CD4-positive, alpha-beta T cell treated with Interleukin-17A for 1 hour (primary cell): ENCODE data around the gene NBPF11.
"Not testable (repeated sequence)": the region's sequence is repeated elsewhere in the genome, so short reads cannot be mapped to it uniquely, and the experiment has no call there.

Experiments used
- DNase-seq: peaks from one replicate; pipeline ENCODE4 v3.0.0-alpha.2; 2020

Gene NBPF11, protein sequence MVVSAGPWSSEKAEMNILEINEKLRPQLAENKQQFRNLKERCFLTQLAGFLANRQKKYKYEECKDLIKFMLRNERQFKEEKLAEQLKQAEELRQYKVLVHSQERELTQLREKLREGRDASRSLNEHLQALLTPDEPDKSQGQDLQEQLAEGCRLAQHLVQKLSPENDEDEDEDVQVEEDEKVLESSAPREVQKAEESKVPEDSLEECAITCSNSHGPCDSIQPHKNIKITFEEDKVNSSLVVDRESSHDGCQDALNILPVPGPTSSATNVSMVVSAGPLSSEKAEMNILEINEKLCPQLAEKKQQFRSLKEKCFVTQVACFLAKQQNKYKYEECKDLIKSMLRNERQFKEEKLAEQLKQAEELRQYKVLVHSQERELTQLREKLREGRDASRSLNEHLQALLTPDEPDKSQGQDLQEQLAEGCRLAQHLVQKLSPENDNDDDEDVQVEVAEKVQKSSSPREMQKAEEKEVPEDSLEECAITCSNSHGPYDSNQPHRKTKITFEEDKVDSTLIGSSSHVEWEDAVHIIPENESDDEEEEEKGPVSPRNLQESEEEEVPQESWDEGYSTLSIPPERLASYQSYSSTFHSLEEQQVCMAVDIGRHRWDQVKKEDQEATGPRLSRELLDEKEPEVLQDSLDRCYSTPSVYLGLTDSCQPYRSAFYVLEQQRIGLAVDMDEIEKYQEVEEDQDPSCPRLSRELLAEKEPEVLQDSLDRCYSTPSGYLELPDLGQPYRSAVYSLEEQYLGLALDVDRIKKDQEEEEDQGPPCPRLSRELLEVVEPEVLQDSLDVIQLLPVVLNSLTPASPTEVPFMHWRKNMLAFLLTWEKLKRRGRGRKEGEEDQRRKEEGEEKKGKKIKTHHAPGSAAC

DNA sequence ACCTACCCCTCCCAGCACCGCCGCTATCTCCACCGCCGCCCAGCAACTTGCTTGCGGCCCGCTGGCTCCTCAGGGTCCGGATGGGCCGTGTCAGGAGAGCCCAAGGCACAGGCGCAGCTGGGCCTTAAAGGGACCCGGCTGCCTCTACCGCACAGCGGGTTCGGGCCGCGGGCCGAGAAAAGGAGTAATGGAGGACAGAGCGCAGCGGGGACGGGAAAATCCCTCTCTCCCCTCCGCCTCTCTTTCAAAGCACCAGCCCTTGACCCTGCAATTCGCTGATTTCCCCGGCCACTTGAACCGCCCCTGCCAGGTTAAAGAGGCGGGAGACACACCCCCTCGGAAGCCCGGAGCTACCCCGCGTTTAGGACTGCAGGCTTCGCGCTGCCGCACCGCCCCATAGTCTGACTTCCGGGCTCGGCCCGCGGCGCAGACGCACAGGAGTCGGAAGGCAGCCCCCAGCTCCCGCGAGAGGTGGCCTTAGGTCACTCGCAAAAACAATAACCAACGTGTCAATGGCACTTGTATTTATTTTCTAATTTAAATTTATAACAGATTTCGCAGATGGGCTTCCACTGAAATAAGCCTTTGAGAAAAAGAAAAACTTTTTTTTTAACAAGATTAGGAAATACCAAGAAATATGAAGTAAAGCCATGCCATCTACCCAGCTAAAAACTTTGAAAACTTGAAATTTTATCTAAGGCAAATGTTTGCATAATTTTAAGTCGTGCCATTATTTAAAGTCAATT lies at the start of gene NBPF11:
TSS of gene NBPF11 (minus strand) at position 371 of the 746 bp plus-strand sequence. CDS start 25,278 bp downstream, outside the sequence.
- DNase-seq = peak; percentile 86

DNA sequence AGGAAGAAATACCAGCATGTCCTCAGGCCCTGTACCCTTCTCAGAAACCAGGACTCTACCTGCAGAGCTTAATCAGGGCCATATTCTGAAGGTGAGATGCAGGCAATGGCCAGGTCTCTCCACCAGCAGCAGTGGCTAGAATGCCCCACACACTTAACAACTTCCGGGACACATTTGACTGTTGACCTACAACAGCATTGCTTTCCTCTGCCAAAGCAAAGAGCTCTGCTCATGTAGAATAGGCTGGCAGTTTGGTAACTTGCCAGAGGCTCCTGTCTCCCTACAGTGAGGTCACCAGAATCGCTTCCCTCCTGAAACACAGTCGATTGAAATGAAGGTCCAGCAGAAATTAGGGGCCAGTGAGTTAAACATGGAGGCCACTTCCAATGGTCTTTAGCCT lies 45.3 kb upstream of the NBPF11 start:
- DNase-seq = not testable (repeated sequence)

DNA sequence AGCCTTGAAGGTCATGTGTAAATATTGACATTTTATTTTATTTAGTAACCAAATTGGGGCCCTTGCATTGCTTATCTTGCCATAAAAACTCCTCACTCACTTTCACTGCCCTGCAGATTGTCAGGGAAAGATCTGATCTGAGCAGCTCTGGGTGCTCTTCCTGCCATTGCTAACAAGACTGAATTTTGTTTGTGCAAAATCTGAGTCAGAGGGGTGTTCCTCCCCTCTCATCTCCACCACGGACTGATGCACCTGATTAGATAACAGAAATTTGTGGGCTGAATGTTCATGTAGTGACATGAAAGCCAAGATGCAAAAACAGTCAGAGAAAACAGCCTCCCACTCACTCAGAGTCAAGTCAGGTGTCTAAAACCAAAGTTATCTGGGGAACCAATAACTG lies 44.9 kb upstream of the NBPF11 start:
- not testable (repeated sequence) for DNase-seq

DNA sequence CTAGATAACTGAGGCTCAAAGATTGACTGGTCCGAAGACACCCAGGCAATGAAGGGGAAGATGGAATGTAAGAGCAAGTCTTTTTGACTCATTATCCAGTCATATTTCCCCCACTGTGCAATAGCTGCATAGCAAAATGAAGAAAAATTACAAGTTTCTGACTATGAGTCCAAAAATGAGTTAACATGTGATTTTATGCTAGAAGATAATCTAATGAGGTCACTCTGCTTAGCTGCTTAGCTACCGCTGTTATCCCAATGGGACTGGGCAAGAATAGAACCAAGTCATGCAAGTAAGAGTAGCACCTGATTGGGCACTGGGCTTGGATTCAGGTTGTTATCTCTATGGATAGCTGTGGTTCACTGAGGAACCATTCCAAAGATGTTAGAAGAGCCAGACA lies 43.0 kb upstream of the NBPF11 start:
- DNase-seq = not testable (repeated sequence)

DNA sequence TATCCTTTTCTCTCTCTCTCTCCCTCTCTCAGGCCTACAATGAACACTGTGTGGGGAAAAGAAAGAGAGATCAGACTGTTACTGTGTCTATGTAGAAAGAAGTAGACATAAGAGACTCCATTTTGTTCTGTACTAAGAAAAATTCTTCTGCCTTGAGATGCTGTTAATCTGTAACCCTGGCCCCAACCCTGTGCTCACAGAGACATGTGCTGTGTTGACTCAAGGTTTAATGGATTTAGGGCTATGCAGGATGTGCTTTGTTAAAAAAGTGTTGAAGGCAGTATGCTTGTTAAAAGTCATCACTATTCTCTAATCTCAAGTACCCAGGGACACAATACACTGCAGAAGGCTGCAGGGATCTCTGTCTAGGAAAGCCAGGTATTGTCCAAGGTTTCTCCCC lies 36.7 kb upstream of the NBPF11 start:
- DNase-seq = not testable (repeated sequence)

DNA sequence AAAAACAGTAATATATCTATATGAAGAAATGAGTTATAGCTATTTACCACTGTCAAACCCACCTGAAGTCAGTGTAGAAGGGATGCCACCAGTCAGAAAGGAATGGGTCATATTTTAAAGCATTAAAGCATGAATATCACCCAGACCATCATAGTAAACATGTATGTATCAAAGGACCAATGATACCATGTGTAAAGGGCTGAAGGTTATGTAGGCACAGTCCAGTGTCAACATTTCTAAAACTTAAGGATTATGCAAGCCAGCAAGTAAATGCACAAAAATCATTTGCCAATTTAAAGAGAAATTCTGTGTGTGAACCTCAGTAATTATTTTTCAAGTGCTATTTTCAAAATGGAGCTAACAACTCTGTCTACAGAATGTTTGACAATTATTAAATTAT lies 26.6 kb upstream of the NBPF11 start:
- DNase-seq = not testable (repeated sequence)

DNA sequence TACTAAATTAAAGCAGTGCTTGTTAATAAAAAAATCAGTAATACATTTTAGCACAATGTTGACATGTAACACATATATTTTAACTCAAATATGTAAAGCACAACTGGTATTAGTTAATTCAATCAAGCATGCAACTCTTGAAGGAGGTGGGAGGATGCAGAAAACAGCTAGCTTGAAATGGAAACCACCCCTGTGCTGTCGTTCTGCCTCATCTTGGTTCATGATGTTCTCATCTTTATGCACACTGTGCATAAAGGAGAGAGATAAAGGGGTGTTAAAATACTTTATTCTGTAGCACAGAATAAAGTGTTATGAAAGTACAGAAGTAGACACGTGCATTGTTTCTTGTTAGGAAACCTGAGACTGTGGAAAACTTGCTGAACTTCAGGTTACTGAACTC lies 23.3 kb upstream of the NBPF11 start:
- not testable (repeated sequence) for DNase-seq

DNA sequence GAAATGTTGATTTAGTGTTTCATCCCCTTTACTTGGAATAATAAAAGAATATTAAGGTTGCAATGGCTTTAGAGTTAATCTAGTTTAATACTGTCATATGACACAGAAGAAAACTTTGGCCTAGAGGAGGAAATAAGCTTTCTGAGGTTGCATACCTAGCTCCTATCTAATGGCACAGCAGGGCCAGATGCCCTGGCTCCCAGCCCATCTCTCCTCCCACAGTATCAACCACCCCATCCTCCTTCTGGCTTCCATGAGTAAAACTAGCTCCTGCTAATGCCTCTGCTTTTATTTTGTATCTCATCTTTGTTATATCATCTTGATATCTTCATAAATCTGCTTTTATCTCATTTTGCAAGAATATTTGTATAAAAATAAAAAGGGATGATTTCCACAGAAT lies 19.9 kb upstream of the NBPF11 start:
- DNase-seq = not testable (repeated sequence)

DNA sequence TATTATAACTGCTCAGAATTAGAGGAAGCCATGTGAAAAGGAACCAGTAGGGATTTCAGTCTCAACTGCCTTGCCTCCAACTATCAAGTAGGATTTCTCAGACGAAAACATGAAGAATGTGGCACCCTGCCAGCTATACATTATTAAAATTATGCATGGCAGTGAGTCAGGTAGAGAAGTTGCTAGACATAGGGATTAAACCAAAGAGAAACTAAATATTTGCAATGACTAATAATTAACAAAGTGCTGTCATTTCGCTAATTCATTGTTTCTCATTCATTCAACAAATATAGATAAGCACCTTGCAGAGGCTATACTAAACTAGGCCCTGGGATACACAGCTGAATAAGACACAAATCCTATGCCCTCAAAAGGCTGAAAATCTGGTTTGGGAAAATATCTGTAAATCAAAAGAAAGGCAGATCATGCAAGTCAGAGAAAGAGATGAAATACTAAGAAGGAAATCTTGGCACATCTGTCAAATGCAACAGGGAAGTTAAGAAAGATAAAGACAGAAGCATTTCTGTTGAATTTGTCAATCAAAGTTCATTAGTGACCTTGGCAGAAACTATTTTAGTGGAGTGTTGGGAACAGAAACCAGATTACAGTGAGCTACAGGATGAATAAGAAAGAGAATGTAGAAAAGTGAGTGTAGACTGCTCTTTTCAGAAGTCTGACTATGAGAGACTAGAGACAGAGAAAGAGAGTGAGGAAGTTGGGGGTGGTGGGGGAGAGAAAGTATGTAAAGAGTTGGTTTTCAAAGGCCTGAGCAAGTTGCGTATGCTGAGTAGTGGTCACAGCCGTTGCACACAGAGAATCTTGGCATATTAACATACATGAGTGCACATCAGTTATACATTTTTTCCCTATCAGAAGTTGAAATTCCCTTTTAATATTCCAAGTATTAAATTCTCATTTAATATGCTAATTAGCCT lies 14.7 kb upstream of the NBPF11 start:
- DNase-seq = no peak

DNA sequence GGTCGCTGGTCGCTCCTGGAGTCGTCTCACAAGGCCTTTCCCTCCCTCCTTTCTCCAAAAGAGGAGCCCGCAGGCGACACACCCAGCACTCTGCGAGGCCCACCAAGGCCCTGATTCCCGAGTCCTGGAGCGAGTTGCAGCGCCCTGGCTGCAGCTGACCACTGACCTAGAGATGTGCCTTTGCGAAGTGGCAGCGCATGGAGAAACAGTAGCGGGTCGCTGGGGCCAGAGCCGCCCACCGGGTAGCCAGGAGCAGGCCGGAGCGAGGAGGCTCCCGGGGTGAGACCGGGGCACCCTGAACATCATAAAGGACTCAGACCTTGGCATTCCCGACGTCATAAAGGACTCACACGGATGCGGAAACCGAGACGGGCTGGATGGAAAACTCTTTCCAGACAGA lies 10.3 kb upstream of the NBPF11 start:
- no peak for DNase-seq

DNA sequence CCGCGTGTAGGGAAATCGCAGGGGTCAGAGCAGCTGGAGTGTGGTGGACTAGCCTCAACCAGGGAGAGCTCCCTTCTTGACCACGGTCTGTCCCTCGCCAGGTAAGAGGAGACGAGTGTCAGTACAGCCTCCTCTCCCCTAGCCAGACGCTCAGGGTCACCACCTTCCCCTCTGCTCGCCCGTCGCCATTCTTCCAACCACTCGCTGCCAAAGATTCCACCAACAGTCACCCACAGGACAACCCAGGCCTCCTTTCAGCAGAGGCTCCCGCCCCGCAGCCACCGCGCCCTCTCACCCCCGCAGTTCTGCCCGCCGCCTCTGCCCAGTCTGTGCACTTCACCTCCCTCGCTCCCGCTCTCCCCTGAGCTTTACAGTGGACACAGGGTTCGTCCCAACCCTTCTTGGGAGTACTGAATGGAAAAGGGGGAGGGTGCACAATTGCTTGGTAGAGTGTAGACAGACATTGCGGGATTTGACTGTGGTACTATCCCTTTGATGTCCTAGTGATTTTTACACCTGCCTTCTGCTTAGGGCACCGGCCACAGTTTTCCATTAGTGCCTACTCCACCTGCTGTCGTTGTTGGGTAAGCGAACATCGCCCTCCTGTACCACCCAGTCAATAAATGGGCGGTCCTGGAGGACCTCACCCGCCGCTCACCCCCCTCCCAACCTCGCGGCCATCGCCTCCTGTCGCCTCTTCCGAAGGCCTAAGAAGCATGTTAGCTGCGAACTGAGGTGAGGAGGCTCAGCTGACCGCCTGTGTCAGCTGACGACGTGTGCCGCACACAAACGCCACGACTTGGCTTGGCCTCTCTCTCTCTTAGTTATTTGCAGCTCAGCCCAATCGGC lies 9.2 kb upstream of the NBPF11 start:
- DNase-seq = no peak

DNA sequence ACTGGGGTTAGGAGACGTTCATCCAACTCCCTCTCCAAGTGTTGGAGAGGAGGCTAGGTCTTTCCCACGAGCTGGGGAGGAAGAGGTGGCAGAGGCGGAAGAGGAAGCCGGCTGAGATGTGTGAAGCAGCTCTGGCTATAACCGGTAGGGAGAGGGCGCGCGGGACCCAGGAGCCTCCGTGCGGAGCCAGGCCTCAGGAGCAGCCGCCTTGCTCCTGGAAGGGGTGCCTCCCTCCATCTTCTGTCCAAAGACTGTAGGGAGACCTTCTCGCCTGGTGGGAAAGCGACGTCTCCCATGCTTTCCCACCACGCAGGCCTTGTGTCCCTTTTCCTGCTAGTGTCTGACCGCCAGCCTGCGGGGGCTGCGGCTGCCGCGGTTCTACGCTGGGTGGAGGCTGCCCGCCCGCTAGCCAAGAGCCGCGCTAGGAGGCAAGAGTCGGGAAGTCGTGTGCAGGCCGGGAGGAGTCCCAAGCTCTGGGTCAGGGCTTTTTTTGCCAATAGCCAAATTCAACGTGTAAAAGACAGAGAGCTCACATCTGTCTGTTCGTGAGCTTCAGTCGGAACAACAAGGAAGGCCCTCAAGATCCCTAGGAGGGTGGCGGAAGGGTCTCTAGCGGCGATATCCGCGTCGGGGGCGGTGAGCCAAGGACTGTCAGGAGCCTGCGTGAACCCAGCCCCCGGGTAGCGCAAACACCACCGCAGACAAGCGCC lies 8.4 kb upstream of the NBPF11 start:
- DNase-seq = no peak

DNA sequence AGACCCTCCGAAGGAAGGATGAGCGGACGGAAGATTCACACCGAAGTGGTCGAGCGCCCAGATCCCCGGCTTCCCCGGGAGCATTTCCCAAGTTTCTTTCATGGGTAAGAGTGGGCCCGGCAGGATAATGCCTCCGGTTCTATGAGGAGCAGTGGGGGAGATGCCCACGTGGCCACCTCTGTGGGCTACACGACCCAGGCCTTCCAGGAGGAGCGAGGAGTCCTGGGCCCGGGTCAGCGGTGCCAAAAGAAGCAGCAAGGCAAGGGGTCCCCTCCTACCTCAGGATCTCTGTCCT lies 7.9 kb upstream of the NBPF11 start:
- DNase-seq = no peak

DNA sequence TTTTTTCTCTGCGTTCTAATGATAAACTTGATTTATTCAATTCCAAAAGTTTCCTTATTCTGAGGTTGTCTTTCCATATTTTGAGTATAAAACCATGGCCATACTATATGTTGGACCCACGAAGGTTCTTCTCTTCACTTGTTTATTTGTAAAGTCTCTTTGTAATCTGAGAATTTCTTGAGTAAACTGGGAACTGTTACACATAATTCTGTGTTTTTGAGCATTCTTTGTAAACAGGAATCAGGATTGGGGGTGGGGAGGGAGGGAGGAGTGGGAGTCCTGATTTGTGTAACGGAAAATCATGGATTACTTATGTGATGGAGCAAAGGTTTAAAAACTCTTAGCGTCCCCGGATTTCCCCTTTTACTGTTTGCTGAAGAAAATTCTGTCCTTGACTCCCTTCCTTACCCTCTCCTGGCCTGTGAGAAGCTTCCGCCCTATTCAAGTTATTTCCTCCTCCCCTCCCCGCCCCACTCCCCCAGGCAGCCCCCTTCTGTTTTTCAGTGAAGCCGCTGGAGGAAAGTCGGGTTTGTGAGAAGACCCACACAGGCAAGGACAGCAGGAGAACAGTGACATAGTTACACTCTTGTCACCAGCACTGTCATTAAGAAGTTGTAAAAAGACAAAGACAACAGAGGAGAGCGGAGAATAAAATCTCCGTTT lies 6.4 kb upstream of the NBPF11 start:
- no peak for DNase-seq

DNA sequence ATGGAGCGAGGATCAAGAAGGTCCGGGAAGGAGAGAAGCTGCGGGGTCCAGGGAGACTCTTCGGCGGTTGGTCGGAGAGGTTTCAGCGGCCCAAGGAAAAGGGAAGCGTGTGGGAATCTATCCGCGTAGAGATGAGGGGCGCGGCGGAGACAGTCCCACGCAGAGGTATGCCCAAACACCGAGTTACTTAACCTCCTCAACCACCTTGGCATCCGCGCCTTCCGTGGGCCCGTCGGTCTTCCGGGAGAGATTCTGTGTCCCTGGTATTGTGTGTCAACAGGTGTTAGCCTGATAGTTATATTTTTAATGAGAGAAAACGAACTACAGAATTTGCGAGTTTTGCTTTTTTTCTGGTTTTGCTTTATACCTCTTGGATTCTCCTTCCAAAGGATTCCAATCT lies 5.7 kb upstream of the NBPF11 start:
- DNase-seq = not testable (repeated sequence)

DNA sequence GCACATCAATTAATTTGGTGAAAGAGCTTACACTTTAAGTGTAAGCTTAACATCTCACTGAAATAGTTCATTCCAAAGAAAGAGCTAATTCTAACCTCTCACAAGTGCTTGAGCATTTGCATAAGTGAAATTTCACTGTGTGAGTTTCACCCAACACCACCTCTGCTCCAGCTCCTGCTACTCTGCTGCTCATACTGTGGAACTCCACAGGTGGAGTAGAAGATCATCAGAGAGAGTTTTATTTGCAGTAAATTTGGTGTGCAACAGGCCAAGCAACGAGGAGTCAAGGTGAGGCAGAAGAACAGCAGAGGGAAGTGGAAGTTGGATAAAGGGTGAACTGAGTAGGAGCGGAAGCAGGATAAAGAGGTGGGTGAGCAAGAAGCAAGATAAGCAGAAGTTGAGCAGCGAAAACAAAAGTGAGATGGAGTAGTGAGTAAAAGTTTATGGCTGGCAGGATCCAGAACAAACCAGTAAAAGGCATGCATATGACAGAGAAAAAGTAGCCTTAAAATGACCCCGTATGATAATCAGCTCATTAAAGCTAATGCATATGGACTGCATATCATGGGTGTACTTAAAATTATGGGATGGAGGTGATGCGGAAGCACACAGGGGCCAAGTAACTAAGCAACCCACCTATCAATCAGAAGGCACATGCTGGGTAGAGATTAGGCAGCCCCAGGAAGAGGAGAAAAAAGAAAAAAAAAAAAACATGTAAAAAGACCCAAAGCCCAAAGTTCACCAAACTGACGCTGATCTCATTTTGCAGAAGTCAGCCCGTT lies 3.6 kb upstream of the NBPF11 start:
- not testable (repeated sequence) for DNase-seq

DNA sequence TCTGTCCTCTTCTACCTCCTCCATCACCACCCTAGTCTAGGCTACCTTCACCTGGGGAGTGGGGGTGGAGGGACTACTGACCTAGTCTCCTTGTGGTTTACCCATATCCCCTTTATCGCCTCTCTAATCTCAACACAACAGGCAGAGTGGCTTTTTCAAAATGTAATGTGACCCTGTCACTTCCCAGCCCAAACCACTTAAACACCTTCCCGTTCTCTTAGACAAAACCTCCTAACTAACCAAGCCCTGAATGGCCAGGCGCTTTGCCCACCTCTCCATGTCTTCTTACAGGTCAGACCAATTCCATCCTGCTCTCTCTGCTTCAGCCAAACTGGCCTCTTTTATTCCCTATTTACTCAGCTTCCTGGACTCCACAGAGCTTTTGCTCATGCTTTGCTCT lies 714 bp upstream of the NBPF11 start:
- not testable (repeated sequence) for DNase-seq

DNA sequence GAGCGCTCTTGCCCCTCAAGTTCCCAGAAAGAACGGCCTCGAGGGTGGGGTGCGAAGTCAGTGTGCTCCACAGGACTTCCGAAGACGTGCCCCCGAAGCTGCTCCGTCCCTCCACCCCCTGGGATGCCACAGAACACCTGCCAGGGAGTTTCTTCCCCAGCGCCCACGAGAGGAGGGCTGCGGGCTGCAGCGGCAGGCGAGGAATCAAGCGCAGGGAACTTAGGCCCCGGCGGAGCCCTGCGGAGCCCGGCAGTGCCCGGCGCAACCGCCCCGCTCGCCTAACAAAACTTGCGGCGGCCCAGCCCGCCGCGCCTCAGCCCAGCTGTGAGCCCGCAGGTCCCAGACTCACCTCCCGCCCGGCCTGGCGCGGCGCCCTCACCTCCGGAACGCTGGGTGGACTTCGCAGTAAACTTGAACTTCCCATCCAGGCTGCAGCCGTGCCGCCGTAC lies 686 bp downstream of the NBPF11 start:
- DNase-seq = peak; percentile 20

DNA sequence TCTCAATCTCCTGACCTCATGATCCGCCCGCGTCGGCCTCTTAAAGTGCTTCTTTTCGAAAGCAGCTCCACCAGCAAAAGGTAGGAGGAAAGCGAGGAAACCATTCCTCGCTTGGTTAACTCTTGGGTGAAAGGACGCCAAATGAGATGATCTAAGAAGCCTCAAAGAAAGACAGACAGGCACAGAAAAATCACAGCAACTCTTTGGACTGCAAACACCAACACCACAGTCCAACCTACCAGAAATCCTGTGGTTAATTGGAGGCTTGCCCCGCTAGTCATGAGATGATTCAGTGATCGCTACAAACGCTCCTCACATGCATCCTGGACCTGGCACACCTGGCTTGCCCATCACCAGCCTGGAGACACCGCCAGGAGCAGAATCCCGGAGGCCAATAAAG lies 1.1 kb downstream of the NBPF11 start:
- not testable (repeated sequence) for DNase-seq
